ENCODE data around the gene GIPC1.
"Not testable (repeated sequence)": the region's sequence is repeated elsewhere in the genome, so short reads cannot be mapped to it uniquely, and the experiment has no call there.

The GIPC1 gene, protein sequence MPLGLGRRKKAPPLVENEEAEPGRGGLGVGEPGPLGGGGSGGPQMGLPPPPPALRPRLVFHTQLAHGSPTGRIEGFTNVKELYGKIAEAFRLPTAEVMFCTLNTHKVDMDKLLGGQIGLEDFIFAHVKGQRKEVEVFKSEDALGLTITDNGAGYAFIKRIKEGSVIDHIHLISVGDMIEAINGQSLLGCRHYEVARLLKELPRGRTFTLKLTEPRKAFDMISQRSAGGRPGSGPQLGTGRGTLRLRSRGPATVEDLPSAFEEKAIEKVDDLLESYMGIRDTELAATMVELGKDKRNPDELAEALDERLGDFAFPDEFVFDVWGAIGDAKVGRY

DNA sequence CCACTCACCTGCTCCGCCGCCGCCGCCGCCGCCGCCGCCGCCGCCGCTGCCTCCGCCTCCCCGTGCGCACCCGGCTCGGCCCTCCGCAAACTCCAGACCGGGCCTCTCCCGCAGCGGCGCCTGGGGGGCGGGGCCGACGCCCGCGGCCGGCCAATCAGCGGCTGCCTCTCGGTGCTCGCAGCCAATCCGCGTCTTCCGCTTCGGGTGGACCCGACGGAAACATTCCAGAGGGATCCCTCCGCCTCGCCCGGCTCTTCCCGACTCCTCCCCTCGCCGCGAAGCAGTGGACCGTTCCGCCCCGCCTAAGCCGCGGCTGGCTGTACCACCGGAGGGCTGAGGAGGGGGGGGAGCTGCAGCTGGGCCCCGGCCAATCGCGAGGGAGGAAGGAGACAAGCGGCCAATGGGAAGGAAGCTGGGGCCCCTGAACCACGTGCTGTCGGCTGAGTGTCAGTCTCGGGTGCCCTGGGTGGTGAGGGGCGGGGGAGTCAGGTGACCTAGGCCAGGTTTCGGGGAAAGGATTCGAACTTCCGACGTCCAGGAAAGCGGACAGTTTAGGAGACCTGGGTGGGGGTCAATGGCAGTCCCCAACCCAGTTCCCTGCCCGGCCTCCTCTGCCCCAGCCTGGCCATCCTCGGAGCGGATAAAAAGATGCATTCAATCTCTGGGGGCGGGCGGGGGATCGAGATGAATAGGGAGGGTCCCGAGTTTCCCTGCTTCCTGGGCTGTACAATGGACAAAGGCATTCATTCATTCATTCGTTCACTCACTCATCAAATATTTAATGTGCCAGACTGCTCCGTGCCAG is at the start of gene GIPC1:
TSS of gene GIPC1 (minus strand) at position 99 of the 805 bp plus-strand sequence. CDS start 13,151 bp downstream, outside the sequence.
- DNase-seq: peak; percentile 79

DNA sequence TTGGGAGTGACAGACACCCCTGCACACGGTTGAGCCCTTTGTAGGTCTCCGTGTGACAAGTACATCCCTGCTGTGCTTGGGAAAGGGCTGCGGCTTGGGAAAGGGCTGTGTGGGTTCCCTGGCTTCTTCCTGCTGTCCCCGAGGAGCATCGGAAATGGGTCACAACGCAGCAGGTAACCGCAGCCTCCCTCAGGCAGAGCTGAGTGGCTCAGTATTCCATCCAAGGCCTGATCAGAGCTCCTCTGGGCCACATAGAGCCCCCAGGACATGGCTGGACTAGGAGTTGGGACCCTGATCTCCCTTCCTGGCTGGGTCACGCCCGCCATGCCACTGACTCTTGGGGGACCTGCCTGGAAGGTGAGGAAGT is 49.8 kb upstream of the GIPC1 start:
- DNase-seq: no peak

DNA sequence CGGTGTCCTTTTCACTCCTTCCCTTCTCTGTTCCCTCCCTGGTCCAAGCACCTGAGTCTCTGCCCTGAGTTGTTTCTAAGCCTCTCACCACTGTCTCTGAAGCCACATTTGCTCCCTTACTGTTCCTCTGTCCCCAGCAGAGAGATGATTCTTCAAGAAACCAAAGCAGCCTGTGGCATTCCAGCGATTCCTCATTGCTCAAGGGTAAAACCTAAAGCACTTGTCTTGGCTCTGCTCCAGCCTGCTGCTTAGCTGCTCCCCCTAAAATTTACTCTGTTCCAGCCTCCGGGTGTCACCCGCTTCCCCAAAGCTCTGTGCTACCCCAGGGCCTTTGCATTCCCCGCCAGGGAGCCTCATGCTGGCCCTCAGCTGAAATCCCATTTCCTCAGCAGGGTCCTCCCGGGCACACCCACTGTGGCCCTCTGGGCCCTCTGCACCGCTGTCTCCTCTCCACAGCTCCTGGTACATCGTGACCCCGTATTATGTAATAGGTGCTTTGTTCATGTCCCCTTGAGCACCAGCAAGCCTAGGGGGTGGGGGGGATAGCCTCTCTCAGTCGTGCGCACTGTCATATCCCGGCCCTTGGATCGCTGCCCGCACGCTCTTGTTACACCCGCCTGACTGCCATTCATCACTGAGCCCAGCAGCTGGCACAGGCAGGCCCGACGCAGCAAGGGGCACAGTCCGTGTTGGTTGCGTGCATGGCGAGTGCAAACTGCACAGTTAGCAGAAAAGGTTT is 49.2 kb upstream of the GIPC1 start:
- DNase-seq: no peak

DNA sequence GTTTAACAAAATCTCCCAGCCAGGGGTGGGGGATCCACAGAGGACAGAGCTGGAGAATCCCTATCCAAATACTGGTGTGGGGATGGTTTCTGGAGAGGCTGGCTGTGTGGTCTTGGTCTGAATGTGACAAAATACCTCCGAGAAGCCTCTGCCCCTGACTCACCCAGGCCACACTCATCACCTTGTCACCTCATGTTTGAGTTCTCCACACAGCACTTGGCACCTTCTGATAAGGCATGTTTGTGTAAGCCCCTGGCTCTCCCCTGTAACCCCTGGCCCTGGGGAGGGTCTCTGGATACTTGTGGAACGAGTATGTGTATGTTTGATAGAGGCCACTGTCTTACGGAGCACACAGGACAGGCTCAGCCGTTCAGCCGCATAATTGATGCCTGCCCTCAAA is 48.1 kb upstream of the GIPC1 start:
- no peak for DNase-seq

DNA sequence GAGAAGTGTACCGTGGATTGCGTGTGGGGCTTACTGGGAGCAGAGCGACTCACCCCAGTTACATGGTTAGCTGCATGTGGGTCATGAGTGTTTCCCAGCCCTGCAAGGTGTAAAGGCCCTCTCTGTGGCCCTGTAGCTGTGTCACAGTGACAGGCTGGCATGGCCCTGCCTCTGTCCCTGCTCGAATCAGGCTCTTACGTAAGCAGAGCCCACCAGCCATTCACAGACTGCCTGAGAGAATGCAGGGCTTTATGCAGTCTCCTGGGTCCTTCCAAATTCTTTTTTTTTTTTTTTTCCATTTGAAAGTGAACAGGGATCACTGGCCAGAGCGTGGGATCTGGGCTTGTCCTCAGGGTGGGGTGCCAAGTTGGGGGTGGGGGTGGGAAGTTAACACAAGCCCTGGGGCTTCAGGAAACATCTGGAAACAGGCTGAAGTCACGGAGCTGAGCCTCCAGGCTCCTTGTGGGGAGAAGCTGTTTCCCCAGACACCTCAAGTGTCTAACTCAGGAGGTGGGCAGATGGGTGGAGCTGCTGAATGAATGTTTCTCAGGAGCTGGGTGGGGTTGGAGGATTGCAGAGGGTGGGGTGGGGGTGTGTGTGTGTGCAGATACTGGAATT is 46.9 kb upstream of the GIPC1 start:
- no peak for DNase-seq

DNA sequence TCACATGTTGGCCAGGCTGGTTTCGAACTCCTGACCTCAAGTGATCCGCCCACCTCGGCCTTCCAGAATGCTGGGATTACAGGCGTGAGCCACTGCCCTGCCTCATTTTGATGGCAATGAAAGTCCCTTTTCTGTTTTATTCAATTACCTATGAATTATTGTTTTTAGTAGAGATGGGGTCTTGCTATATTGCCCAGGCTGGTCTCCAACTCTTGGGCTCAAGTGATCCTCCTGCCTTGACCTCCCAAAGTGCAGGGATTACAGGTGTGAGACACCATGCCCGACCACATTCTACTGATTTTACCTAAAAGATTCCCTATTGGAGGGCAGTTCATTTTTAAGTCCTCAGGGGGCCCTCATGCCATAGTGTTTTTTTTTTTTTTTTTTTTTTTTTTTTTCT is 46.1 kb upstream of the GIPC1 start:
- not testable (repeated sequence) for DNase-seq

DNA sequence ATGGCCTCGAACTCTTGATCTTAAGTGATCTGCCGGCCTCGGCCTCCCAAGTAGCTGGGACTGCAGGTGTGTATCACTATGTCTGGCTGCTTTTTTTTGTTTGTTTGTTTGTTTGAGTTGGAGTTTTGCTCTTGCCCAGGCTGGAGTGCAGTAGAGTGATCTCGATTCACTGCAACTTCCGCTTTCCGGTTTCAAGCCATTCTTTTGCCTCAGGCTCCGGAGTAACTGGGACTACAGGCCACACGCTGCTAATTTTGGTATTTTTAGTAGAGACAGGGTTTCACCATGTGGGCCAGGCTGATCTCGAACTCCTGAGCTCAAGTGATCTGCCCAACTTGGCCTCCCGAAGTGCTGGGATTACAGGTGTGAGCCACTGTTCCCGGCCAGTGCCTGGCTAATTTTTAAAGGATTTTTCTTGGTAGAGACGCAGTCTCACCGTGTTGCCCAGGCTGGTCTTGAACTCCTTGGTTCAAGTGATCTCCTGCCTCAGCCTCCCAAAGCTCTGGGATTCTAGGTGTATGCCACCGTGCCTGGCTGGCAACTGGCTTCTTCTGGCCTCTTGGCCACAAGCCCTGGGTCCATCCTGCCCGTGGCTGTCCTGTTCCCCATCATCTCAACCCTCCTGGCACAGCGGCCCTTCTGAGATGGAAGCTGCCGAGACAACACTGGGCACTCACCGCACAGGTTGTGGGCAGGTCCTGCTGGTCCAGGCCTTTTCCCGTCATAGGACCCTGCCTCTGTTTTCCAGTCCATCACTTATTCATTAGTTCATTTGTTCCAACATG is 45.0 kb upstream of the GIPC1 start:
- DNase-seq: no peak

DNA sequence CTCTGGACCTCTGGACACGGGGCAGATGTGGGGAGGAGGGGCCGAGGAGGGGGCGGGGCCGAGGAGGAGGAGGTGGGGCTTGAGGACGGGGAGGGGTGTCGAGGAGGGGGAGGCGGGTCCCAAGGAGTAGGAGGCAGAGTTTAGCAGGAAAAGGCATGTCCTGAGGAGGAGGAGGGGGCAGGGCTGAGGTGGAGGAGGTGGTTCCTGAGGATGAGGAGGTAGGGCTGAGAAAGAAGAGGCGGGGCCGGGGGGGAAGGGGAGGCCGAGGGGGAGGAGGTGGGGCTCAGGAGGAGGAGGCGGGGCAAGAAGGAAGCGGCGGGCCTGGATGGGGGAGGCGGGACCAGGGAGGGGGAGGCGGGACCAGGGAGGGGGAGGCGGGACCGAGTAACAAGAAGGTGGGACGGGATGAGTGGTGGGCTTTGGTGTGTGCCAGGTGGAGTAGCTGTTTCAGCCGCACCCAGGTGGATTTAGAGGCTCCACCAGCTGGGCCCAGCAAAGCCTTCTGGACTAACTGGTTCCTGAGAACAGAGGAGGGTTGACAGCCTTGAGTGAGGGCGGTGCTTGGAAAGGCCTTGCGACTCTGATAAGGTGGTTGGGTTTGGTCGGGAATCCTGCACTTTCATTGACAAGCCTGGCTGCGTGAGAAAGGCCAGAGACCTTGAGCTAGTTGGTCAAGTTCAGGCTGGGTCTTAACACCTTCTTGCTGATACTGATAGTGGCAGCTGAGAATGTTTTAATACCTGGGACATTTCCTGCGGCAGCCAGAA is 41.2 kb upstream of the GIPC1 start:
- DNase-seq: peak; percentile 40

DNA sequence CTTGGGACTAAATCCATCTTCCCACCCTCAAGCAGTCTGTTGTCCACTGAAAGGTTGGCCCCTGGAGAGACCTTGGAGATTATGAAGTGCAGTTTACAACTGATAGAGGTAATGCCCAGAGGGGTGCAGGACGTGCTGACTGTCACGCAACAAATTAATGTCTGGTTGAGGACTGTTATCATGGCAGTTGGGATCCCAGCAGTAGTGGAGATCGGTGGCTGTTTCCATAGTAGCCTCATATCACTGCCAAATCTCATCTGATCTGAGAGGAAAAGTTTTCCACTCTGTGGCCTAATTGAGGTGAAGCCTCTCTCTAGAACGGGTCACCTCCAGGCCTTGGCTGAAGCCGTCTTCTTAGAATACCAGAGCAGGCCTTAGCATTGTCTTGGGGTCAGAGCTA is 37.5 kb upstream of the GIPC1 start:
- DNase-seq: no peak

DNA sequence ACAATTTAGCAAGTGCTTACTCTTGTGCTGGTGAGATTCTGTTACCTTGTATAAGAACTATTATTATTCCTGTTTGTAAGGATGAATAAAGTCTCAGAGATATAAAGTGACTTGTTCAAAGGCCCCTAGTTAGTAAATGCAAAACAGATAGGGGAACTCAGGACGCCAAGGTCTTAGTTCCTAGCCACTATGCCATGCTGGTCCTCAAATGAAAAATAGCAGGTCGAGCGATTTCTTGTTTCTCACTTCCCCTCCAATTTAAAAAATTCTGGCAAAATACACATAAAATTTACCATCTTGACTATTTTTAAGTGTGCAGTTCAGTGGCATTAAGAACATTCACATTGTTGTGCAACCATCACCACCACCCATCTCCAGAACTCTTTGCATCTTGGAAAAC is 34.6 kb upstream of the GIPC1 start:
- DNase-seq: no peak

DNA sequence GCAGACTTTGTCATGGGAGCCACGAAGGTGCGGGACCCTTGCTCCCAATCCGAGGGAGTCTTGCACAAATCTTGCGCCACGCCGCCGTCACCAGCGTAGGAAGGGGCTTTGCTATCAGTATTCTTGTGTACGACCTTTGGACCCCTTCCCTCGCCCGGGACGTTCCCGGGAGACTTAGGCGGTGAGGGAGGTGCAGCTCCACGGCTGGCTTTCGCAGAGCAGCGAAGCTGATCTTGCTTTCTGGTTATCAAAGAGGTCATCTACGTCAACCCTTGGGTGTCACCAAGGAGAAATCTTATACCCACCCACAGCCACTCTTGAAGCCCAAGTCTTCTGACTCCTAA is 34.0 kb upstream of the GIPC1 start:
- peak; percentile 40 for DNase-seq

DNA sequence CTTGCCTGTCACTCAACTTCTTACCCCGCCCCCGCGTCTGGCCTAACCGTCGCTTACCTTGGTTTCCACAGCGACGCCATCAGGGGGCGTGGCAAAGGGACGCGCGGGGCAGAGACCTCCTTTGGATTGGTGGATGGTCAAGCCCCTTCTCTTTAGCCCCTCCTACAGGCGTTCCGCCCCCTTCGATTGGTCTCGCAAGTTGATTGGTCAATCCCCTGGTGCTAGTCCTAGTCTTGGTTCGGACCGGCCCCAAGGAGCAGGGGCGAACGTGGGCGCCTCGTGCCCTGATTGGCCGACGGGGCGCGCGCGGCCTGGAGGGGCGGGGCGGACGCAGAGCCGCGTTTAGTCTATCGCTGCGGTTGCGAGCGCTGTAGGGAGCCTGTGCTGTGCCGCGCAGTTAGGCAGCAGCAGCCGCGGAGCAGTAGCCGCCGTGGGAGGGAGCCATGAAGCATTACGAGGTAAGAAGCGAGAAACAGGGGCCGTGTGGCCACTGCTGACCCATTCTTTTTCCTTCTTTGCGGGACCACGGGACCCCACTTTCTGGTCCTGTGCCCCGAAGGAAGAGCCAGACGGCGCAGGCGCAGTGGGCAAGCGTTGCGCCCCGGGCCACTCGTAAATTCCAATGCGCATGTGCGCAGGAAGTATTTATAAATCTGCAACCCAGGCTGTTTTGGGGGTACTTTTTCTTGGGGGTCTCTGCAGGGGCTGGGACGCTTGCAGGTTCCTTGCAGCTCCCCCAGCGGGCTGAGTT is 33.5 kb upstream of the GIPC1 start, which contains the start of gene TECR:
TSS of gene TECR (plus strand) at position 341 of the 751 bp plus-strand sequence. CDS start at position 444, 103 bp downstream.
- peak; percentile 100 for DNase-seq

DNA sequence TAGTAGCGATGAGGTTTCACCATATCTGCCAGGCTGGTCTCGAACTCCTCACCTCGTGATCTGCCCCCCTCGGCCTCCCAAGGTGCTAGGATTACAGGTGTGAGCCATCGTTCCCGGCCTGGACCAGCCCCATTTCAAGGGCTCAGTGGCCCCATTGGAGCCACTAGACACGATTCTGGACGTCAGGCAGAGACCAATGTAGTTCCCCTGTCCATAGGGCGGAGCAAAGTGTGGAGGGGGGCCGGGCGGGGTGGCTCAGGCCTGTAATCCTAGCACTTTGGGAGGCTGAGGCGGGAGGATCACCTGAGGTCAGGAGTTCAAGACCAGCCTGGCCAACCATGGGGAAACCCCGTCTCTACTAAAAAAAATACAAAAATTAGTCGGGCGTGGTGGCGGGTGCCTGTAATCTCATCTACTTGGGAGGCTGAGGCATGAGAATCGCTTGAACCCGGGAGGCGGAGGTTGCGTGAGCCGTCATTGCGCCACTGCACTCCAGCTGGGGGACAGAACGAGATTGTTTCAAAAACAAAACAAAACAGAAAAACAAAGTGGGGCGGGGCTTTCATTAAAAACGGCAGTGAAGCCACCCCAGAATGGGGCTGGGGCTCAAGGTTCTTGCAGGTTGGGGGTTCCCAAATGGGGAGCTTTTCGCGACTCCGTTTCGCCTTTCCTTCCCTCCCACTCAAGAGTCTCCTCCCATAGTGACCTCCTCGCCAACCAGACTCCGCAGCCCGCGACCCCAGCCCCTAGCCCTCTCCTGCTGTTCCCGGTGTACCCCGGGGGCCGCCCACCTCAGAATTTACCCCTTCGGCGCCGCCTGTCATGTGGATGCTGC is 32.7 kb upstream of the GIPC1 start:
- no peak for DNase-seq

DNA sequence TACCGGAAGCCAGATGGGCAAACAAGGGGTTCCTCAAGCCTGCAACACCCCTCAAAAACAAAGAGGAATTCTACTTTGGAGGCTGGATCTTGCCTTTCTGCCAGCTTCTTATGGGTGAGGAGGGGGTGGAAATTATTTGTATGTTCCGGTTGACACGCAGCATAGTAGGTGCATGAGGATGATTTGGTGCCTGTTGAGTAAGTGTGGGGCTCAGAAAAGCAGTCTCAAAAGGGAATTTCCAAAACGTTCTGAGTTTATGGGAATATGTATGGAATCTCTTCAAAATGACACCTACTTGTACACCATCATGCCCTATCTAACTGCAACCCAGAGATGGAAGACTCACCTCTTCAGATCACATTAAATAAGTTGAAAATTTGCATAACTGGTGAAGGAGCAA is 30.5 kb upstream of the GIPC1 start:
- DNase-seq: no peak

DNA sequence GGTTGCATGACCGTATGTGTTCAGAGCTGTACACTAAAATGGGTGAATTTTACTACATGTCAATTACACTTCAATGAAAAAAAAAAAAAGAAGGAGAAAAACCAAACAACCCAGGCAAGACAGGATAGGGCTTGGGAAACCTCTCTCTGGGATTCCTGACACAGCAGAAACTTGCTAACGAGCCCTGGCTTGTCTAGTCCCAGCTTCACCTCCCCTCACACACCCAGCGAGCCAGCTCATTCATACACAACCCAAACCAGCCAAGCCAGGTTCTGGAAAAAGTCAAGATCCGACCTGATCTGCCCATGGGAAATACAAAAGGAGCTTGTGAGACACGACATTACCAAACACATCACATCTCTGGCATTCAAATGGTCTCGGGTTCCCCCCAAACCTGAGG is 29.8 kb upstream of the GIPC1 start:
- no peak for DNase-seq

DNA sequence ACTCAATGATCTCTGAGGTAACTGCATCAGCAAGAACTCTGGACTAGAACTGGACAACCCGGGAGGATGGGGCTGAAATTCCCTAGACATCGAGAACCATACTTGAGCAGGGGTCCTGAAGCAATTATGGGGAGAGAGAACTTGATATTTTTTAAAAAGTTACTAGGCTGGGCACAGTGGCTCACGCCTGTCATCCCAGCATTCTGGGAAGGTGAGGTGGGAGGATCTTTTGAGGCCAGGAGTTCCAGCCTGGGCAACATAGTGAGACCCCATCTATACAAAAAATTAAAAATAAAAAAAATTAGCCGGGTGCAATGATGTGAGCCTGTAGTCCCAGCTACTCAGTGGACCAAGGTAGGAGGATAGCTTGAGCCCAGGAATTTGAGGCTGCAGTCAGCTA is 24.6 kb upstream of the GIPC1 start:
- no peak for DNase-seq

DNA sequence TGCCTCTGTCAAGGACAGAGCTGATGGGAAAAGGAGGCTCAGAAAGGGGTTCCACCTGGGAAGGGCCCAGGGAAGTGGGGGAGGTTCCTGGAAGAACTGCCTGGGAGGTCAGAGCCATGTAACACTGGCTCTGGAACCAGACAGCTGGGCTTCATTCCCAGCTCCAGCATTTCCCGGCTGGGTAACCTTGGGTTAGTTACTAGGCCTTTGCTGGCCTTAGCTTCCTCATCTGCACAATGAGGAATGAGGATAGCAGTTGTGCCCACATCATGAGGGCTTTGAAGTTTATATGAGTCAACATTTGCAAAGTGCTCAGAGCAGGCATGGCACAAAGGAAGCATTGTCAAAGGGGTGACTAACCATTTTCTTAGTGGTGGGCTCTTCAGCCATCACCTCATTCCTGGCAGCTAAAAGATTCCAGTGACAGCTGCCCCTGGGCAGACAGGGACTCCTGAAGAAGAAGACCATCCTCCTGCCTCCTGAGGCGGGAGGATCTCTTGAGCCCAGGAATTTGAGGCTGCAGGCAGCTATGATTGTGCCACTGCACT is 24.0 kb upstream of the GIPC1 start:
- DNase-seq: no peak

DNA sequence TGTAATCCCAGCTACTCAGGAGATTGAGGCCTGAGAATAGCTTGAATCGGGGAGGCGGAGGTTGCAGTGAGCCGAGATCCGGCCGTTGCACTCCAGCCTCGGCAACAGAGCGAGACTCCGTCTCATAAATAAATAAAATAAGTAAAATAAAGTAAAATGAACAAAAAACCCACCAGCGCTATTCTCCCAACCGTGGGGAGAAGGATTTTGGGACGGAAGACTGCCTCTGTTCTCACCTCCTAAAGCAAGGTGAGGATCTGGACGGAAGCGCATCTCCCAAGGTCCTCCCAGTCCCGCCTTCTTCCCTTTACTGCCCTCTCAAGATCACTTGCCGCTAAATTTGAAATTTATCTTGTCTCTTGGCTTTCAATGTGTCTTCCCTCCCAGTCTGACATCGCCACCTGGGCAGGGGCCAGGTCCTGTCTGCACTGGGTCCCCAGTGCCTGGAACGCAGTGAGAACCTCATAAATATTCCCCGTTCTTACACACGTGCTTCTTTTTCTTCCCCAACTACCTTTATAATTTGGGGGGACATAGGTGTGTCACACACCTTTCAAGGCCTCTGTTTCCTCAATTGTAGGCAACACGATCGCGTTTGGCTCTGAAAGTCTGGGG is 23.4 kb upstream of the GIPC1 start:
- DNase-seq: no peak
